IMR-90 (cell line): Measurements from ENCODE around the gene PRCP. TPM values are rescaled to one million over a fixed set of nuclear protein-coding genes. Genes with fewer than 3 reads are reported as not detected.

ENCODE experiments used
- ATAC-seq: fragments of 200-7000 bp; cut with Tn5 transposase; 2 replicates; pipeline ENCODE4 v1.9.1; 2020; ENCODE audit warnings: low read depth, mild to moderate bottlenecking, moderate library complexity
- BruUV-seq: library from RNA; stranded (reverse); fragments of 400-500 nt; replicated peaks from 2 replicates; lab custom pipeline; 2021; lab: Mats Ljungman, UMichigan
- CTCF ChIA-PET: fragments of 300-600 bp; formaldehyde crosslinking; extraction: SDS; loops from one replicate; lab custom pipeline; 2021; ENCODE audit warnings: antibody characterized with exemption; lab: Yijun Ruan, JAX
- POLR2A ChIA-PET: fragments of 300-600 bp; sonication (Branson Sonifier 250); formaldehyde crosslinking; loops from one replicate; lab custom pipeline; 2022; ENCODE audit warnings: antibody characterized with exemption; ENCODE audit not compliant: unreplicated experiment; lab: Charles Lee
- DNase-seq: peaks from one replicate; pipeline ENCODE4 v3.0.0; 2013
- H2AFZ ChIP-seq: replicated peaks from 2 replicates; pipeline ENCODE3; 2013; ENCODE audit warnings: low read length, mild to moderate bottlenecking; ENCODE audit not compliant: poor library complexity
- H2AK5ac ChIP-seq: 2 replicates; pipeline ENCODE4 v1.6.1; 2013; ENCODE audit warnings: low read depth, low read length, inconsistent platforms
- H2AK9ac ChIP-seq: replicated peaks from 2 replicates; pipeline ENCODE3; 2013; ENCODE audit warnings: mild to moderate bottlenecking, low read depth, low read length, moderate library complexity; ENCODE audit not compliant: poor library complexity
- H2BK120ac ChIP-seq: 2 replicates; pipeline ENCODE4 v1.6.1; 2013; ENCODE audit warnings: low read depth, low read length, inconsistent platforms
- H2BK15ac ChIP-seq: 3 replicates; pipeline ENCODE4 v1.6.1; 2013; ENCODE audit warnings: low read depth, low read length, inconsistent platforms
- H2BK20ac ChIP-seq: 2 replicates; pipeline ENCODE4 v1.6.1; 2013; ENCODE audit warnings: low read depth, mild to moderate bottlenecking, inconsistent platforms, low read length, moderate library complexity
- H2BK5ac ChIP-seq: 2 replicates; pipeline ENCODE4 v1.6.1; 2013; ENCODE audit warnings: mild to moderate bottlenecking, low read depth, low read length, inconsistent platforms; ENCODE audit not compliant: poor library complexity, severe bottlenecking
- H3K14ac ChIP-seq: replicated peaks from 2 replicates; pipeline ENCODE4 v1.6.1; 2013; ENCODE audit warnings: low read depth, low read length, inconsistent platforms
- H3K18ac ChIP-seq: 2 replicates; pipeline ENCODE4 v1.6.1; 2013; ENCODE audit warnings: low read depth, low read length, control low read depth
- H3K23ac ChIP-seq: 2 replicates; pipeline ENCODE4 v1.6.1; 2013; ENCODE audit warnings: low read depth, low read length, inconsistent platforms
- H3K27ac ChIP-seq: 2 replicates; pipeline ENCODE4 v1.5.1; 2013; ENCODE audit warnings: mild to moderate bottlenecking, control low read depth, low read length; ENCODE audit not compliant: insufficient read depth
- H3K27me3 ChIP-seq: 2 replicates; pipeline ENCODE4 v1.6.1; 2013; ENCODE audit warnings: low read length; ENCODE audit not compliant: control insufficient read depth, insufficient read depth
- H3K36me3 ChIP-seq: 2 replicates; pipeline ENCODE4 v1.6.1; 2013; ENCODE audit warnings: low read length, mixed read lengths; ENCODE audit not compliant: control insufficient read depth, insufficient read depth
- H3K4ac ChIP-seq: 2 replicates; pipeline ENCODE4 v1.6.1; 2013; ENCODE audit warnings: low read depth, low read length, inconsistent platforms
- H3K4me1 ChIP-seq: 2 replicates; pipeline ENCODE4 v1.6.1; 2013; ENCODE audit warnings: low read length, mixed read lengths; ENCODE audit not compliant: control insufficient read depth, insufficient read depth
- H3K4me2 ChIP-seq: 2 replicates; pipeline ENCODE4 v1.6.1; 2013; ENCODE audit warnings: low read depth, mild to moderate bottlenecking, control low read depth, low read length, moderate library complexity
- H3K4me3 ChIP-seq: 2 replicates; pipeline ENCODE4 v1.5.1; 2013; ENCODE audit warnings: low read depth, mild to moderate bottlenecking, control low read depth, low read length, moderate library complexity; ENCODE audit not compliant: insufficient read depth
- H3K56ac ChIP-seq: 2 replicates; pipeline ENCODE4 v1.6.1; 2013; ENCODE audit warnings: low read length, inconsistent platforms; ENCODE audit not compliant: insufficient read depth; ENCODE audit errors: extremely low read depth
- H3K79me1 ChIP-seq, 2 experiments: 2 replicates each; pipeline ENCODE4 v1.6.1; 2013; ENCODE audit warnings: low read length in 2 of 2, inconsistent platforms in 1 of 2, low read depth in 1 of 2
- H3K9ac ChIP-seq: 2 replicates; pipeline ENCODE4 v1.6.1; 2013; ENCODE audit warnings: low read depth, low read length, control low read depth
- H3K9me1 ChIP-seq: 2 replicates; pipeline ENCODE4 v1.6.1; 2013; ENCODE audit warnings: low read length, inconsistent platforms; ENCODE audit not compliant: insufficient read depth
- H3K9me3 ChIP-seq: 2 replicates; pipeline ENCODE4 v1.6.1; 2013; ENCODE audit warnings: low read length; ENCODE audit not compliant: control insufficient read depth, insufficient read depth
- H4K20me1 ChIP-seq: 2 replicates; pipeline ENCODE4 v1.6.1; 2013; ENCODE audit warnings: low read length, inconsistent platforms; ENCODE audit not compliant: insufficient read depth
- H4K5ac ChIP-seq: 2 replicates; pipeline ENCODE4 v1.6.1; 2013; ENCODE audit warnings: mild to moderate bottlenecking, low read depth, low read length, control low read depth
- H4K8ac ChIP-seq, 2 experiments: 2 replicates each; pipeline ENCODE4 v1.6.1; 2013; ENCODE audit warnings: low read depth in 2 of 2, low read length in 2 of 2, control low read depth in 1 of 2, inconsistent platforms in 1 of 2
- H4K91ac ChIP-seq: 2 replicates; pipeline ENCODE4 v1.6.1; 2013; ENCODE audit warnings: low read depth, low read length, inconsistent platforms; ENCODE audit not compliant: insufficient read depth
- BHLHE40 ChIP-seq: fragments of 150-350 bp; IDR thresholded peaks from 2 replicates; pipeline ENCODE4 v1.6.1; 2016; ENCODE audit warnings: mild to moderate bottlenecking, low read depth, low read length
- WGBS, 2 experiments: methylation state at CpG; one replicate each; pipeline versions ENCODE4 v1.1.5 to v1.1.7; 2013; ENCODE audit warnings: missing lambda C conversion rate in 2 of 2; ENCODE audit not compliant: insufficient read length in 1 of 2; ENCODE audit errors: extremely low coverage in 2 of 2; 5-methylcytosine and 5-hydroxymethylcytosine counted together
- dilution Hi-C: fragments of 300-500 bp; cut with HindIII; formaldehyde crosslinking; loops from one replicate; pipeline ENCODE4 v1.14.3; 2018; ENCODE audit warnings: low sequenced_read_pairs; ENCODE audit not compliant: unreplicated experiment
- in situ Hi-C: fragments of 300-500 bp; cut with MboI; formaldehyde crosslinking; loops from 3 replicates; pipeline ENCODE4 v1.14.3; 2019; ENCODE audit warnings: low sequenced_read_pairs, inconsistent platforms, mixed read lengths
- intact Hi-C: fragments of 100-400 bp; cut with micrococcal nuclease; formaldehyde crosslinking; loops from 2 replicates; pipeline ENCODE4 v1.10.0; 2022
- polyA plus RNA-seq, 3 experiments: library from polyadenylated mRNA; depleted of rRNA; stranded (reverse); fragments of >200 nt; gene quantifications; 2 replicates each; pipeline ENCODE4 v1.2.3, GENCODE V29; 2012; ENCODE audit warnings: low replicate concordance in 1 of 3
- total RNA-seq: library from RNA; depleted of rRNA; stranded (reverse); fragments of >200 nt; gene quantifications from 2 replicates; pipeline ENCODE4 v1.2.3, GENCODE V29; 2012

Gene PRCP
- total and polyA plus RNA-seq, 2 of the 4 experiments (the other 2 are of a cell fraction), result 31.7 to 64.9 TPM

DNA sequence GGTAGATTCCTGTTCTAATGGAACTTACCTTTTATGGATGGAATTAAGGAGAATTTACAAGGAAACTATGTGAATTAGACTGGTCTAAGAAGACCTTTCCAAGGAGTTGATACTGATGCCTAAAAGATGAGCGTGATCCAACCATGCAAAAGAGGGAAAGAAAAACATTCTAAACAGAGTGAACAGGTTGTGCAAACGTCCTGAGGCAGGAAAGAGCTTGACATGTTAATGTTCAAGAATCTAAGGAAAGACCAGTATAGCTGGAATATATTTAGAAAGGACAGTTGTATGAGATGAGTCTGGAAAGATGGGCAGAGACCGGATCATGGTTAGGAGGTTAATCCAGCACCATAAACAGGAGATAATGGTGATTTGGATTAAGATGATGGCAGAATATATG lies 2.6 kb upstream of the PRCP start:
- H3K9me3 ChIP-seq, result no peaks in the 10 kb centered on the region
- H3K9ac ChIP-seq, result no peak overlapping the region
- H2AFZ ChIP-seq, result no peak overlapping the region
- H3K9me1 ChIP-seq, result 0 out of 2 replicates have a peak, but pooled peaks cover 5% of the 10 kb centered on the region
- H2BK20ac ChIP-seq, result no peak overlapping the region
- intact Hi-C loops, result loop anchor here (5.0 kb wide), 1 partner anchor 384 kb away; the partner anchor contains the start of gene CCDC90B
- H3K36me3 ChIP-seq, result no peaks in the 10 kb centered on the region
- H2BK5ac ChIP-seq, result no peak overlapping the region
- in situ Hi-C loops, result loop anchor here (10.0 to 25.0 kb wide), 3 partner anchors 172 to 909 kb away; partner anchors contain the start of gene RAB30
- TF ChIP-seq BHLHE40, result no peak
- no peak overlapping the region for H3K56ac ChIP-seq
- CTCF ChIA-PET, result interaction anchor here (0.6 kb wide), 1 partner anchor 347 kb away, joined by 3 read pairs; no protein-coding TSS in a partner anchor
- H4K8ac ChIP-seq, result no peak overlapping the region
- H2AK5ac ChIP-seq, result no peak overlapping the region
- no peak overlapping the region for H4K91ac ChIP-seq
- no peak overlapping the region for H4K5ac ChIP-seq
- no peak overlapping the region for H3K27ac ChIP-seq
- no peak overlapping the region for H2BK15ac ChIP-seq
- H3K4ac ChIP-seq, result no peak overlapping the region
- no peak overlapping the region for H3K14ac ChIP-seq
- no peaks in the 10 kb centered on the region for H3K27me3 ChIP-seq
- H4K20me1 ChIP-seq, result no peaks in the 10 kb centered on the region
- H2BK120ac ChIP-seq, result no peak overlapping the region
- no peak overlapping the region for H3K18ac ChIP-seq
- 64% methylated on average over 3 of the region's 3 CpGs; no CpG with 5 or more reads in 1 of the 2 experiments for WGBS, 2 experiments
- BruUV-seq, result no TSS peak
- H3K23ac ChIP-seq, result no peak overlapping the region
- H3K4me2 ChIP-seq, result no peak overlapping the region
- dilution Hi-C loops, result no loop called here
- DNase-seq (no peak), ATAC-seq (no peak)
- POLR2A ChIA-PET, result no interaction called here
- H3K4me3 ChIP-seq, result no peak overlapping the region
- peaks cover 16 to 30% of the 10 kb centered on the region in 2 experiments for H3K79me1 ChIP-seq
- 0 out of 2 replicates have a peak, but pooled peaks cover 1% of the 10 kb centered on the region for H3K4me1 ChIP-seq
- no peak overlapping the region for H2AK9ac ChIP-seq
